CD4-positive, alpha-beta T cell (primary cell): ENCODE measurements around the gene PGM2L1. TPM values are rescaled to one million over a fixed set of nuclear protein-coding genes. Genes with fewer than 3 reads are reported as not detected.

Experiments
- ATAC-seq: fragments of 200-7000 bp; cut with Tn5 transposase; one replicate; pipeline ENCODE4 v1.10.0; 2022; ENCODE audit warnings: mild to moderate bottlenecking; ENCODE audit not compliant: poor library complexity
- CTCF ChIA-PET: fragments of 350-600 bp; sonication (Branson Sonifier 250); formaldehyde crosslinking; loops from one replicate; lab custom pipeline; 2021; ENCODE audit warnings: antibody characterized with exemption, inconsistent platforms; lab: Charles Lee
- POLR2A ChIA-PET: fragments of 350-600 bp; sonication (Branson Sonifier 250); formaldehyde crosslinking; loops from one replicate; lab custom pipeline; 2021; ENCODE audit warnings: antibody characterized with exemption, inconsistent platforms; lab: Charles Lee
- DNase-seq, 14 experiments: peaks; one replicate each; pipeline ENCODE4 v3.0.0-alpha.2; 2013 to 2020; ENCODE audit warnings: mixed read lengths in 2 of 14
- H3K27ac ChIP-seq, 2 donors: one replicate each; pipeline versions ENCODE4 v1.5.1 to v1.7.0; 2013; ENCODE audit warnings: low read length in 2 of 2, low read depth in 1 of 2, mild to moderate bottlenecking in 1 of 2
- H3K27me3 ChIP-seq, 2 experiments: 1 replicate in 1 of 2; 2 replicates in 1 of 2; pipeline versions ENCODE4 v1.6.1 to v1.7.0; 2013; ENCODE audit warnings: low read length in 2 of 2, control low read depth in 1 of 2, mild to moderate bottlenecking in 1 of 2, moderate library complexity in 1 of 2; ENCODE audit not compliant: insufficient read depth in 2 of 2, control insufficient read depth in 1 of 2
- H3K36me3 ChIP-seq: one replicate; pipeline ENCODE4 v1.6.1; 2013; ENCODE audit warnings: low read length, control low read depth; ENCODE audit not compliant: insufficient read depth
- H3K4me1 ChIP-seq: one replicate; pipeline ENCODE4 v1.6.1; 2013; ENCODE audit warnings: low read length, control low read depth; ENCODE audit not compliant: insufficient read depth
- H3K4me3 ChIP-seq: one replicate; pipeline ENCODE4 v1.5.1; 2013; ENCODE audit warnings: mild to moderate bottlenecking, low read length, moderate library complexity
- H3K9me3 ChIP-seq, 2 experiments: 1 replicate in 1 of 2; 2 replicates in 1 of 2; pipeline versions ENCODE4 v1.6.1 to v1.7.0; 2013; ENCODE audit warnings: low read length in 2 of 2, mild to moderate bottlenecking in 2 of 2, control low read depth in 1 of 2, moderate library complexity in 1 of 2; ENCODE audit not compliant: control insufficient read depth in 1 of 2, insufficient read depth in 1 of 2
- H3K27ac Mint-ChIP-seq: one replicate; pipeline ENCODE4 v1.8.0; 2020; ENCODE audit warnings: mixed read lengths
- H3K27me3 Mint-ChIP-seq: one replicate; pipeline ENCODE4 v1.8.0; 2021; ENCODE audit warnings: mixed read lengths
- H3K36me3 Mint-ChIP-seq: one replicate; pipeline ENCODE4 v1.8.0; 2021; ENCODE audit warnings: low read depth, mixed read lengths
- H3K4me1 Mint-ChIP-seq: one replicate; pipeline ENCODE4 v1.8.0; 2021; ENCODE audit warnings: low read depth, mixed read lengths
- H3K4me3 Mint-ChIP-seq: one replicate; pipeline ENCODE4 v1.8.0; 2020; ENCODE audit warnings: mild to moderate bottlenecking, mixed read lengths
- H3K9me3 Mint-ChIP-seq: one replicate; pipeline ENCODE4 v1.8.0; 2020; ENCODE audit warnings: mixed read lengths
- CTCF ChIP-seq: fragments of 200-600 bp; IDR thresholded peaks from one replicate; pipeline ENCODE4 v1.8.0; 2022; ENCODE audit warnings: antibody characterized with exemption, mild to moderate bottlenecking
- intact Hi-C, 2 experiments: fragments of 100-400 bp; cut with DNase I in 1 of 2; cut with micrococcal nuclease in 1 of 2; formaldehyde crosslinking; loops; one replicate each; pipeline versions ENCODE4 v1.15.1 to v1.9.0; 2023 to 2025; cut with DNase I, micrococcal nuclease
- total RNA-seq, 174 experiments: library from RNA in 2 of 174; stranded (reverse) in 2 of 174; gene quantifications; one replicate each; pipeline ENCODE4 v1.2.3 and lab custom pipeline; 2021 to 2026

Gene PGM2L1
- total RNA-seq, 2 experiments from 2014 or later = 10.2 to 11.8 TPM

DNA sequence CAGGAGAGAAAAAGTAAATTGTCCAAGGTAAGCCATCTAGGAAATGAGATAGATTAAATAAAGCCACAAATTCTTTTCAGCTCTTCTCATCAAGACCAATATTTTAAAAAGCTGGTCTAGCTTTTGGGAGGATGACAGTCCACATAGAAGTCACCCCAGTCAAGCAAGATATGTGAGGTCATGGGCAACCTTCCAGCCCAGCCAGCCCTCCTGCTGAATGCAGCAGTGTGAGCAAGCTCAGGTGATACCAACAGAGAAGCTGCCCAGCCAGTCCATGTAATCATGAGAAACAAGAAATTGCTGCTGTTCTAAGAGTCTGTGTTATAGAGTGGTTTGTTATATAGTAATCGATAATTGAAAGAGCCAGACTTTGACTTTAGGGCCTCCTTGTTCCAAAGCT, 40.4 kb upstream of the PGM2L1 start:
- H3K4me3 ChIP-seq = no peak overlapping the region
- Mint-ChIP-seq H3K27me3 (no peaks in the 10 kb centered on the region), H3K36me3 (no peaks in the 10 kb centered on the region), H3K9me3 (no peaks in the 10 kb centered on the region), H3K4me3 (no peak overlapping the region), H3K27ac (no peak overlapping the region), H3K4me1 (no peaks in the 10 kb centered on the region)
- CTCF ChIA-PET = interaction anchor here (1.3 kb wide), 2 partner anchors 11 to 50 kb away, joined by 3 read pairs; no protein-coding TSS in a partner anchor
- no peaks in the 10 kb centered on the region for H3K36me3 ChIP-seq
- ATAC-seq (no peak), DNase-seq (no peak)
- H3K4me1 ChIP-seq = no peaks in the 10 kb centered on the region
- POLR2A ChIA-PET = no interaction called here
- no peak overlapping the region for H3K27ac ChIP-seq
- intact Hi-C loops = no loop called here
- no peaks in the 10 kb centered on the region for H3K27me3 ChIP-seq
- no peaks in the 10 kb centered on the region for H3K9me3 ChIP-seq
- TF ChIP-seq CTCF = no peak

DNA sequence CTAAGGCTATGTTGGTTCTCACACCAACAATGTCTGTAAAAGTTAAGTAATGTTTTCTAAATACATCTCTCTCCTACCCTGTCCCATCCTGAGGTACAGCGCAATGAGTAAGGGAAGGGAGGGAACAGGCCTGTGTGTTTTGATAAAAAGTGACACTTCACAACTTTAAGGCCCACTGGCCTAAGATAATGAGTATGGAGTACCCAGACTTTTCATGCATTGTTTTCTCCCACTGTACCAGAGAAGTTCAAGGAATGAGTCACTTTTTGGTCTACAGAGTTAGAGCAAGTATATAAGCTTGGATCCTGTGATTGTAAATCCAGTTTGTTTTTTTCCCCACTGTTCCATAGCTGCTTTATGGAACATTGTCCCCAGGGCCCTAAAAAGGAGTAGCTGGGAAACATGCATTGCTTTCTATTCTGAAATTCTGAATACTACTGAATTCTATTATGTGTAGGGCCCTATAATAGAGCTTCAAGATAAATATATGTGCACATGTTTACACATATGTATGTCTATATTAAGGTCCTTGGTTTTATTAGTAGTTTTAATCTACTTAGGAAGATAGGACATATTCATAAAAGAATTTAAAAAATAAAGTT, 39.3 kb upstream of the PGM2L1 start:
- ATAC-seq = no peak

DNA sequence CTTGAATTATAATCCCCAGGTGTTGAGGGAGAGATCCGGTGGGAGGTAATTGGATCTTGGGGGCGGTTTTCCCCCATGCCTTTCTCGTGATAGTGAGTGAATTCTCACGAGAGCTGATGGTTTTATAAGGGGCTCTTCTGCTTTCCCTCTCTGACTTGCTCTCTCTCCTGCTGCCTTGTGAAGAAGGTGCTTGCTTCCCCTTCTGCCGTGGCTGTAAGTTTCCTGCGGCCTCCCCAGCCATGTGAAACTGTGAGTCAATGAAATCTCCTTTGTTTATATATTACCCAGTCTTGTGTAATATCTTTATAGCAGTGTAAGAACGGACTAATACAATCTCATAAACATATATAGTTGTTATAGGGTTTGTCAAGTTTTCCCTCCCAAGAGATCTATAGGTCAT, 36.3 kb upstream of the PGM2L1 start:
- H3K4me1 Mint-ChIP-seq = no peaks in the 10 kb centered on the region
- Histone ChIP-seq H3K27ac (no peak overlapping the region), H3K9me3 (no peaks in the 10 kb centered on the region), H3K4me1 (no peaks in the 10 kb centered on the region), H3K27me3 (no peaks in the 10 kb centered on the region), H3K4me3 (no peak overlapping the region), H3K36me3 (no peaks in the 10 kb centered on the region)
- no peaks in the 10 kb centered on the region for H3K27me3 Mint-ChIP-seq
- ChIA-PET CTCF (no interaction called here), POLR2A (no interaction called here)
- no peak overlapping the region for H3K27ac Mint-ChIP-seq
- intact Hi-C loops = no loop called here
- TF ChIP-seq CTCF = no peak
- ATAC-seq (no peak), DNase-seq (peak in 1 of 14 experiments; percentile 22)
- H3K9me3 Mint-ChIP-seq = no peaks in the 10 kb centered on the region
- H3K4me3 Mint-ChIP-seq = no peak overlapping the region
- H3K36me3 Mint-ChIP-seq = no peaks in the 10 kb centered on the region

More for the DNA sequence above, 39.3 kb upstream of the PGM2L1 start:
- Histone ChIP-seq H3K27me3 (no peaks in the 10 kb centered on the region), H3K4me3 (no peak overlapping the region), H3K27ac (no peak overlapping the region), H3K36me3 (no peaks in the 10 kb centered on the region), H3K4me1 (no peaks in the 10 kb centered on the region), H3K9me3 (no peaks in the 10 kb centered on the region)
- Mint-ChIP-seq H3K9me3 (no peaks in the 10 kb centered on the region), H3K27me3 (no peaks in the 10 kb centered on the region), H3K27ac (no peak overlapping the region), H3K36me3 (no peaks in the 10 kb centered on the region), H3K4me3 (no peak overlapping the region), H3K4me1 (no peaks in the 10 kb centered on the region)
- TF ChIP-seq CTCF = no peak
- ChIA-PET CTCF (interaction anchor here (0.6 to 1.9 kb wide), 4 partner anchors 12 to 527 kb away, joined by 3 to 5 read pairs (median 3); no protein-coding TSS in a partner anchor), POLR2A (interaction anchor here (1.0 kb wide), 1 partner anchor 39 kb away, joined by 3 read pairs; the partner anchor contains the start of gene PGM2L1)
- intact Hi-C loops = no loop called here
- DNase-seq = no peak
